H9 (cell line): ENCODE measurements around the gene ENAM. TPM values are rescaled to one million over a fixed set of nuclear protein-coding genes. Genes with fewer than 3 reads are reported as not detected.

Experiments
- DNase-seq: peaks from one replicate; pipeline ENCODE4 v3.0.0-alpha.2; 2017
- H2AFZ ChIP-seq: one replicate; pipeline ENCODE4 v1.6.1; 2013; ENCODE audit warnings: mild to moderate bottlenecking, low read length, control low read depth, moderate library complexity
- H2AK5ac ChIP-seq: 2 replicates; pipeline ENCODE4 v1.6.1; 2013; ENCODE audit warnings: low read length, control low read depth, mixed read lengths; ENCODE audit not compliant: insufficient read length
- H2BK120ac ChIP-seq: one replicate; pipeline ENCODE4 v1.6.1; 2013; ENCODE audit warnings: low read depth, mild to moderate bottlenecking, low read length, control low read depth, inconsistent platforms; ENCODE audit not compliant: poor library complexity, severe bottlenecking
- H2BK12ac ChIP-seq: 2 replicates; pipeline ENCODE4 v1.6.1; 2013; ENCODE audit warnings: low read length, control low read depth, mixed read lengths, low read depth; ENCODE audit not compliant: insufficient read length
- H2BK15ac ChIP-seq: 2 replicates; pipeline ENCODE4 v1.6.1; 2013; ENCODE audit warnings: low read depth, low read length, control low read depth
- H2BK20ac ChIP-seq: one replicate; pipeline ENCODE4 v1.6.1; 2013; ENCODE audit warnings: low read depth, mild to moderate bottlenecking, low read length, control low read depth, inconsistent platforms; ENCODE audit not compliant: poor library complexity, severe bottlenecking
- H2BK5ac ChIP-seq: 2 replicates; pipeline ENCODE4 v1.6.1; 2013; ENCODE audit warnings: low read length, control low read depth, mixed read lengths; ENCODE audit not compliant: insufficient read length
- H3K14ac ChIP-seq: 2 replicates; pipeline ENCODE4 v1.6.1; 2013; ENCODE audit warnings: low read length, control low read depth; ENCODE audit not compliant: insufficient read depth
- H3K18ac ChIP-seq: 2 replicates; pipeline ENCODE4 v1.6.1; 2013; ENCODE audit warnings: low read depth, mild to moderate bottlenecking, mixed read lengths, low read length, control low read depth; ENCODE audit not compliant: insufficient read length
- H3K23ac ChIP-seq: 2 replicates; pipeline ENCODE4 v1.6.1; 2013; ENCODE audit warnings: low read length, control low read depth, mixed read lengths, low read depth; ENCODE audit not compliant: insufficient read length
- H3K23me2 ChIP-seq: 2 replicates; pipeline ENCODE4 v1.6.1; 2013; ENCODE audit warnings: low read depth, mild to moderate bottlenecking, mixed read lengths, low read length, control low read depth; ENCODE audit not compliant: insufficient read length, poor library complexity, severe bottlenecking
- H3K27ac ChIP-seq: 2 replicates; pipeline ENCODE4 v1.5.1; 2013; ENCODE audit warnings: low read length, control low read depth, mixed read lengths, low read depth; ENCODE audit not compliant: insufficient read length
- H3K27me3 ChIP-seq: 2 replicates; pipeline ENCODE4 v1.6.1; 2013; ENCODE audit warnings: low read length, control low read depth, inconsistent platforms; ENCODE audit not compliant: insufficient read depth
- H3K4ac ChIP-seq: 2 replicates; pipeline ENCODE4 v1.6.1; 2013; ENCODE audit warnings: low read depth, mild to moderate bottlenecking, control low read depth, inconsistent platforms, low read length, moderate library complexity
- H3K4me1 ChIP-seq: 2 replicates; pipeline ENCODE4 v1.6.1; 2013; ENCODE audit warnings: low read length, control low read depth, inconsistent platforms; ENCODE audit not compliant: insufficient read depth
- H3K4me2 ChIP-seq: 2 replicates; pipeline ENCODE4 v1.6.1; 2013; ENCODE audit warnings: low read length, control low read depth, mixed read lengths; ENCODE audit not compliant: insufficient read length, insufficient read depth
- H3K56ac ChIP-seq: 2 replicates; pipeline ENCODE4 v1.6.1; 2013; ENCODE audit warnings: low read depth, mild to moderate bottlenecking, mixed read lengths, low read length, control low read depth; ENCODE audit not compliant: insufficient read length
- H3K79me1 ChIP-seq: 2 replicates; pipeline ENCODE4 v1.6.1; 2013; ENCODE audit warnings: low read depth, mild to moderate bottlenecking, moderate library complexity, low read length, control low read depth, inconsistent platforms; ENCODE audit not compliant: insufficient read depth, poor library complexity, severe bottlenecking
- H3K79me2 ChIP-seq: 2 replicates; pipeline ENCODE4 v1.6.1; 2013; ENCODE audit warnings: low read length, control low read depth, inconsistent platforms; ENCODE audit not compliant: insufficient read depth
- H3K9ac ChIP-seq: 2 replicates; pipeline ENCODE4 v1.6.1; 2013; ENCODE audit warnings: low read length, control low read depth, mixed read lengths; ENCODE audit not compliant: insufficient read length; ENCODE audit errors: extremely low read depth
- H3K9me3 ChIP-seq: one replicate; pipeline ENCODE4 v1.6.1; 2013; ENCODE audit warnings: low read depth, low read length, inconsistent platforms; ENCODE audit not compliant: control insufficient read depth
- H3T11ph ChIP-seq: one replicate; pipeline ENCODE4 v1.6.1; 2013; ENCODE audit warnings: mild to moderate bottlenecking, low read length, control low read depth, inconsistent platforms
- H4K20me1 ChIP-seq: one replicate; pipeline ENCODE4 v1.6.1; 2013; ENCODE audit not compliant: control insufficient read depth, insufficient read length, insufficient read depth
- H4K5ac ChIP-seq: 2 replicates; pipeline ENCODE4 v1.6.1; 2013; ENCODE audit warnings: low read depth, mild to moderate bottlenecking, mixed read lengths, low read length, control low read depth; ENCODE audit not compliant: insufficient read length
- H4K8ac ChIP-seq: replicated peaks from 2 replicates; pipeline ENCODE4 v1.6.1; 2013; ENCODE audit warnings: low read length, control low read depth, mixed read lengths, low read depth; ENCODE audit not compliant: insufficient read length
- H4K91ac ChIP-seq: 2 replicates; pipeline ENCODE4 v1.6.1; 2013; ENCODE audit warnings: low read depth, mild to moderate bottlenecking, moderate library complexity, mixed read lengths, low read length, control low read depth; ENCODE audit not compliant: insufficient read length
- H3K27ac Mint-ChIP-seq, 3 experiments: 2 replicates in 2 of 3; 3 replicates in 1 of 3; pipeline ENCODE4 v1.8.0; 2020 to 2021; ENCODE audit warnings: mixed read lengths in 3 of 3, mild to moderate bottlenecking in 1 of 3, moderate library complexity in 1 of 3
- H3K27me3 Mint-ChIP-seq: 2 replicates; pipeline ENCODE4 v1.8.0; 2021; ENCODE audit warnings: low read depth, mild to moderate bottlenecking, moderate library complexity, mixed read lengths
- H3K36me3 Mint-ChIP-seq, 3 experiments: 2 replicates in 2 of 3; 3 replicates in 1 of 3; pipeline ENCODE4 v1.8.0; 2020 to 2021; ENCODE audit warnings: low read depth in 3 of 3, mixed read lengths in 3 of 3; ENCODE audit not compliant: insufficient read depth in 1 of 3
- H3K4me1 Mint-ChIP-seq, 2 experiments: 2 replicates each; pipeline ENCODE4 v1.8.0; 2020; ENCODE audit warnings: mixed read lengths in 2 of 2
- H3K4me3 Mint-ChIP-seq, 2 experiments: 2 replicates in 1 of 2; 3 replicates in 1 of 2; pipeline ENCODE4 v1.8.0; 2020 to 2021; ENCODE audit warnings: mild to moderate bottlenecking in 2 of 2, mixed read lengths in 2 of 2, moderate library complexity in 1 of 2
- H3K9me3 Mint-ChIP-seq, 2 experiments: 2 replicates in 1 of 2; 3 replicates in 1 of 2; pipeline ENCODE4 v1.8.0; 2020; ENCODE audit warnings: mild to moderate bottlenecking in 2 of 2, mixed read lengths in 2 of 2, moderate library complexity in 1 of 2
- CTCF ChIP-seq: fragments of 200-600 bp; sonication (generic); conservative IDR thresholded peaks from 3 replicates; pipeline ENCODE4 v1.8.0; 2021; ENCODE audit warnings: antibody characterized with exemption, mild to moderate bottlenecking
- WGBS: extraction: QIAGEN DNeasy Blood & Tissue Kit; methylation state at CpG from one replicate; pipeline ENCODE4 v1.1.7; 2013; ENCODE audit warnings: missing lambda C conversion rate, low lambda C conversion rate, mixed read lengths; ENCODE audit not compliant: insufficient read length; ENCODE audit errors: extremely low coverage; 5-methylcytosine and 5-hydroxymethylcytosine counted together
- total RNA-seq: library from RNA; stranded (reverse); gene quantifications from 2 replicates; pipeline ENCODE4 v1.2.1, GENCODE V29; 2021

Gene ENAM
- total RNA-seq, 1 experiment from 2014 or later = not detected

- no peak overlapping the region for H3K9ac ChIP-seq
- H4K20me1 ChIP-seq = no peaks in the 10 kb centered on the region
- H3K4me3 Mint-ChIP-seq = no peak overlapping the region
- H3K9me3 ChIP-seq = no peaks in the 10 kb centered on the region
- no peak overlapping the region for H4K8ac ChIP-seq
- no peak overlapping the region for H3K23ac ChIP-seq
- DNase-seq = no peak
- no peaks in the 10 kb centered on the region for H3K27me3 Mint-ChIP-seq
- no peak overlapping the region for H2AFZ ChIP-seq
- no peak overlapping the region for H3T11ph ChIP-seq
- H3K79me2 ChIP-seq = no peaks in the 10 kb centered on the region
- no peaks in the 10 kb centered on the region for H3K79me1 ChIP-seq
- no peak overlapping the region for H3K4me2 ChIP-seq
- no CpG with 5 or more reads among the region's 3 CpGs for WGBS
- H3K9me3 Mint-ChIP-seq = no peaks in the 10 kb centered on the region; a peak in 1 of 5 replicates
- no peak overlapping the region for H2AK5ac ChIP-seq
- H3K27me3 ChIP-seq = no peaks in the 10 kb centered on the region
- peaks cover 3 to 6% of the 10 kb centered on the region in 2 experiments; a peak in 3 of 4 replicates for H3K4me1 Mint-ChIP-seq
- no peak overlapping the region for H3K18ac ChIP-seq
- H3K27ac ChIP-seq = no peak overlapping the region
- H2BK120ac ChIP-seq = no peak overlapping the region
- no peak overlapping the region for H4K5ac ChIP-seq
- no peak overlapping the region for H3K56ac ChIP-seq
- H2BK20ac ChIP-seq = no peak overlapping the region
- H3K36me3 Mint-ChIP-seq = no peaks in the 10 kb centered on the region
- no peaks in the 10 kb centered on the region for H3K4me1 ChIP-seq
- no peak overlapping the region for H2BK5ac ChIP-seq
- H2BK12ac ChIP-seq = no peak overlapping the region
- H3K27ac Mint-ChIP-seq = no peak overlapping the region
- H3K14ac ChIP-seq = no peak overlapping the region
- no peak for TF ChIP-seq CTCF
- no peaks in the 10 kb centered on the region for H3K23me2 ChIP-seq
- no peak overlapping the region for H2BK15ac ChIP-seq
- no peak overlapping the region for H3K4ac ChIP-seq
- no peak overlapping the region for H4K91ac ChIP-seq
These were observed 24.7 kb upstream of the ENAM start for GRCh38 chr4:70603856-70604255.
